Activated B cell treated with CpG ODN at 0.5 μM for 24 hours (primary cell): ENCODE results near the gene SLC30A2. TPM values are rescaled to one million over a fixed set of nuclear protein-coding genes. Genes with fewer than 3 reads are reported as not detected.

Experiments used
- ATAC-seq: fragments of 200-7000 bp; cut with Tn5 transposase; one replicate; pipeline ENCODE4 v1.10.0; 2021; ENCODE audit warnings: low read depth, mild to moderate bottlenecking, moderate library complexity
- CTCF ChIA-PET: fragments of 350-600 bp; sonication (Branson Sonifier 250); formaldehyde crosslinking; loops from one replicate; lab custom pipeline; 2021; ENCODE audit warnings: antibody characterized with exemption; lab: Charles Lee
- POLR2A ChIA-PET: fragments of 350-600 bp; sonication (Branson Sonifier 250); formaldehyde crosslinking; loops from one replicate; lab custom pipeline; 2021; ENCODE audit warnings: antibody characterized with exemption; lab: Charles Lee
- DNase-seq: peaks from one replicate; pipeline ENCODE4 v3.0.0; 2022
- H3K27ac Mint-ChIP-seq: one replicate; pipeline ENCODE4 v1.8.0; 2020; ENCODE audit warnings: mixed read lengths
- H3K27me3 Mint-ChIP-seq: one replicate; pipeline ENCODE4 v1.8.0; 2021; ENCODE audit warnings: mixed read lengths
- H3K36me3 Mint-ChIP-seq: one replicate; pipeline ENCODE4 v1.8.0; 2021; ENCODE audit warnings: low read depth, mixed read lengths
- H3K4me1 Mint-ChIP-seq: one replicate; pipeline ENCODE4 v1.8.0; 2021; ENCODE audit warnings: mixed read lengths
- H3K4me3 Mint-ChIP-seq: one replicate; pipeline ENCODE4 v1.8.0; 2020; ENCODE audit warnings: mild to moderate bottlenecking, mixed read lengths
- H3K9me3 Mint-ChIP-seq: one replicate; pipeline ENCODE4 v1.8.0; 2020; ENCODE audit warnings: mixed read lengths
- intact Hi-C: fragments of 100-400 bp; cut with micrococcal nuclease; formaldehyde crosslinking; loops from one replicate; pipeline ENCODE4 v1.15.1; 2024
- total RNA-seq: library from RNA; stranded (reverse); gene quantifications from 2 replicates; pipeline ENCODE4 v1.2.3, GENCODE V29; 2022
- TF ChIP-seq, protein P1 (sequence below): fragments of 200-600 bp; IDR thresholded peaks from one replicate; pipeline ENCODE4 v1.8.0; 2022; ENCODE audit warnings: antibody characterized with exemption, mild to moderate bottlenecking

The SLC30A2 gene
- total RNA-seq, 1 donor from 2014 or later, result not detected

DNA sequence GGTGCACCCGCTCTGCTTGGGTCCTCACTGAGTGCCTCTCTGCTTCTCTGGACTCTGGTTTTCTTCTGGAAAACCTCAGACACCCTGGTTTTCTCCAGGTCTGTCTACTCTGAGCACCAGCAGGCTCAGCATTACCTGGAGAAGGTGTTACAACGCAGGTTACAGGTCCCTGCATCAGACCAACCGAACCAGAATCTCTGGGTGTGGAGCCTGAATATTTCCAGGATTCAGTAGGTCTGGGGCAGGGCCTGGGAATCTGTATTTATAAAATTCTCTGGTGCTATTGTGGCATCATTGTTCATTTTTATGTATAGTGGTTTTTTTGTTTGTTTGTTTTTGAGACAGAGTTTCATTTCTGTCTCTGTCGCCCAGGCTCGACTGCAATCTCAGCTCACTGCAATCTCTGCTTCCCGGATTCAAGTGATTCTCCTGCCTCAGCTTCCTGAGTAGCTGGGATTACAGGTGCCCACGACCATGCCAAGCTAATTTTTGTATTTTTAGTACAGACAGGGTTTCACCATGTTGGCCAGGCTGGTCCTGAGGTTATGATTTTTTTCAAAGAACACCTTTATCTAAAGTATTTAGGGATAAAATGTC lies 1.5 kb upstream of the SLC30A2 start:
- H3K27ac Mint-ChIP-seq, result no peak overlapping the region
- ChIA-PET CTCF (no interaction called here), POLR2A (interaction anchor here (0.5 to 0.6 kb wide), 2 partner anchors 38 to 102 kb away, joined by 5 read pairs; no protein-coding TSS in a partner anchor)
- H3K4me3 Mint-ChIP-seq, result no peak overlapping the region
- intact Hi-C loops, result no loop called here
- H3K9me3 Mint-ChIP-seq, result no peaks in the 10 kb centered on the region
- DNase-seq (no peak), ATAC-seq (no peak)
- TF ChIP-seq, protein P1, sequence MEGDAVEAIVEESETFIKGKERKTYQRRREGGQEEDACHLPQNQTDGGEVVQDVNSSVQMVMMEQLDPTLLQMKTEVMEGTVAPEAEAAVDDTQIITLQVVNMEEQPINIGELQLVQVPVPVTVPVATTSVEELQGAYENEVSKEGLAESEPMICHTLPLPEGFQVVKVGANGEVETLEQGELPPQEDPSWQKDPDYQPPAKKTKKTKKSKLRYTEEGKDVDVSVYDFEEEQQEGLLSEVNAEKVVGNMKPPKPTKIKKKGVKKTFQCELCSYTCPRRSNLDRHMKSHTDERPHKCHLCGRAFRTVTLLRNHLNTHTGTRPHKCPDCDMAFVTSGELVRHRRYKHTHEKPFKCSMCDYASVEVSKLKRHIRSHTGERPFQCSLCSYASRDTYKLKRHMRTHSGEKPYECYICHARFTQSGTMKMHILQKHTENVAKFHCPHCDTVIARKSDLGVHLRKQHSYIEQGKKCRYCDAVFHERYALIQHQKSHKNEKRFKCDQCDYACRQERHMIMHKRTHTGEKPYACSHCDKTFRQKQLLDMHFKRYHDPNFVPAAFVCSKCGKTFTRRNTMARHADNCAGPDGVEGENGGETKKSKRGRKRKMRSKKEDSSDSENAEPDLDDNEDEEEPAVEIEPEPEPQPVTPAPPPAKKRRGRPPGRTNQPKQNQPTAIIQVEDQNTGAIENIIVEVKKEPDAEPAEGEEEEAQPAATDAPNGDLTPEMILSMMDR, result no peak
- H3K36me3 Mint-ChIP-seq, result no peaks in the 10 kb centered on the region
- H3K27me3 Mint-ChIP-seq, result peaks cover 69% of the 10 kb centered on the region
- H3K4me1 Mint-ChIP-seq, result no peaks in the 10 kb centered on the region

DNA sequence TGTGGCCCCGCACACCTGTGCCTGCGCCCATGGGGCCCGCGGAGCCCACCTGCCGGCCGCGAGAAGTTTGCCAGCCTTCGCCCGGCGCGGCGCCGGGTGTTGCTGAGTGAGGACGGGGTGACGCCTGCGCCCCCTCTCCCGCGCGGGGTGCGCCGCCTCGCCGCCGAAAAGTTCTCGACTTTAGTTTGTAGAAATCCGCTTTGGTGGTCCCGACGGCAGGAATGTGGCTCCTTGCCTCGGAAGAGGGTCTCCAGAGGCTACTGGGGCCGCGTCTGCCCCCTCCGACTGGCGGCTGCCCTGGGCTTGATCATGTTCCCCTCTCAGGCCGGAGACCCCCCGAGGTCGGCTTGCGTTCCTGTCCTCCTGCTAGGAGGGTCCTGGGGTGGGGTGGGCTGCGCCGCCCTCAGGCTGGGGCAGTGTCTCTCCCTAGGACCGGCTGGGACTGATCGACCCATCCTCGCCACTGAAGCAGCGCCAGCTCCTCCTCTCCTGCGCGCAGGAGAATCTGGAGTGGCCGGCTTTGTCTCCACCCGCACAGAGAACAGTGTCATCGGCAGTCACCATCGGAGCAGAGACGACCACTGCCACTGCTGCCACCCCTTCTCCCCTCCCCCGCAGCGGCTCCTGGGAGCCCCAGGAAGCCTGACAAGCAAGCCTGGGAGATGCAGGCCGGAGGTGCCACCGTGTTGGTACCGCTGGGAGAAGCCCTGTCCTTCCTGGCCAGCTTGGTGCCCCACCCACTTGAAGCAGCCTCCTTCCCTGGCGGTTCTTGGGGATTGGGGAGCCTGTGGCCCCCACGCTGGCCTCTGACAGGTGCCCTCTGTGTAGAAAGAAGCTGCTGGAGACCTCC lies 553 bp upstream of the SLC30A2 start:
- Mint-ChIP-seq H3K4me3 (no peak overlapping the region), H3K27ac (no peak overlapping the region), H3K27me3 (peaks cover 66% of the 10 kb centered on the region), H3K4me1 (no peaks in the 10 kb centered on the region), H3K36me3 (no peaks in the 10 kb centered on the region), H3K9me3 (no peaks in the 10 kb centered on the region)
- intact Hi-C loops, result no loop called here
- DNase-seq, result no peak
- ChIA-PET CTCF (no interaction called here), POLR2A (no interaction called here)
- TF ChIP-seq, protein P1, result no peak
- ATAC-seq, result no peak

DNA sequence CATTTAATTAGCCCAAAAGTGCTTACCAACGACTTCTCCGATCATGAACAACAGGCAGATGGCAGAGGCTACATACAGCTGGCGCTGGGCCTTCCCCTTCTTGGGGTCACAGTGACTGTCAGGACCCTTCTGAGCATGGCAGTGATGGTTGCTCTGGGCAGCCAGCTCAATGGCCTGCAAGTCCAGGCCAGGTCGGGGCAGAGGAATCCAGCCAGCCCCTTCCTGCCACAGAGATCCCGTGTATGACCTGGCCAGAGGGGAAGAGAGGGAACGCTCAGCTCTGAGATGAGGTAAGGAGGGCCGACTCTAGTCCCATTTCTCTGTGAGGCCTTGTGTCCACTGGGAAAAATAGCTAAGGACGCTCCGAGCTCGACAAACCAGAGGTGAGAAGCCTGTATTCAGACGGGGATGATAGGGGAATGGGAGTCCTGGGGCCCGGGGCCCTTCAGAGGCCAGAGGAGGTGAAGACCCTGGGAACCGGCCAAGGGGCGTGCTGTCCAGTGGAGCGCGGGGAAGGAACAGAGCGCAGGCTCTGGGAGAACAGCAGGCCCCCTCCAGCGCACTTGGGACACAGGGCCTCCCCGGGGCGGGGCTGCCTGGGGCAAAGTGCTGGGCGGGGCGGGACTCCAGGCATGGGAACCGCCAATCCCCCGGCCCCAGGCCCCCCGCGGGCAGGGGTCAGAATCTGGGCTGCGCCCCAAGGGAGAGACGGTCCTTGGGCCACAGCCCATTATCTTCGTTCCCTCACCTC lies 772 bp downstream of the SLC30A2 start:
- POLR2A ChIA-PET, result no interaction called here
- DNase-seq, result no peak
- intact Hi-C loops, result no loop called here
- Mint-ChIP-seq H3K27me3 (peaks cover 58% of the 10 kb centered on the region), H3K9me3 (no peaks in the 10 kb centered on the region), H3K36me3 (no peaks in the 10 kb centered on the region), H3K27ac (no peak overlapping the region), H3K4me1 (no peaks in the 10 kb centered on the region), H3K4me3 (no peak overlapping the region)
- ATAC-seq, result no peak
- TF ChIP-seq, protein P1, result no peak
- CTCF ChIA-PET, result no interaction called here

DNA sequence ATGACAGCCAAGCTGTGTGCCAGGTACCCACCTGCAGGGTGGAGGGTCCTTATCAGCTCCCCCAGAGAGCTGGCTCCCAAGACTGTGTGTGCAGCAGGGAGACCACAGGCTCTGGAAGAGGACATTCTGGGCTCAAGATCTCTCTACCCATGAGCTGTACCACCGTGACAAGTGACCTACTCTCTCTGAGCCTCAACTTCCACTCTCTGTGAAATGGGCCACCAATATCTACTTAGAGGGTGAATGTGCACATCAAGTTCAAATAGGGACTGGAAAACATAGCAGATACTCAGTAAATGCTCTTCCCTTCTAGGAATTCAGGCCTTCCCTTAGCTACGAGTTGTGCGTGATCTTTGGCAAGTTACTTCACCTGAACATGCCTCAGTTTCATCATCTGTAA lies 1.5 kb downstream of the SLC30A2 start:
- no peak overlapping the region for H3K4me3 Mint-ChIP-seq
- no peaks in the 10 kb centered on the region for H3K4me1 Mint-ChIP-seq
- POLR2A ChIA-PET, result interaction anchor here (0.5 kb wide), 1 partner anchor 62 kb away, joined by 5 read pairs; no protein-coding TSS in a partner anchor
- ATAC-seq, result no peak
- intact Hi-C loops, result no loop called here
- no peak overlapping the region for H3K27ac Mint-ChIP-seq
- H3K9me3 Mint-ChIP-seq, result no peaks in the 10 kb centered on the region
- CTCF ChIA-PET, result no interaction called here
- TF ChIP-seq, protein P1, result no peak
- no peak for DNase-seq
- H3K27me3 Mint-ChIP-seq, result peaks cover 54% of the 10 kb centered on the region
- no peaks in the 10 kb centered on the region for H3K36me3 Mint-ChIP-seq

DNA sequence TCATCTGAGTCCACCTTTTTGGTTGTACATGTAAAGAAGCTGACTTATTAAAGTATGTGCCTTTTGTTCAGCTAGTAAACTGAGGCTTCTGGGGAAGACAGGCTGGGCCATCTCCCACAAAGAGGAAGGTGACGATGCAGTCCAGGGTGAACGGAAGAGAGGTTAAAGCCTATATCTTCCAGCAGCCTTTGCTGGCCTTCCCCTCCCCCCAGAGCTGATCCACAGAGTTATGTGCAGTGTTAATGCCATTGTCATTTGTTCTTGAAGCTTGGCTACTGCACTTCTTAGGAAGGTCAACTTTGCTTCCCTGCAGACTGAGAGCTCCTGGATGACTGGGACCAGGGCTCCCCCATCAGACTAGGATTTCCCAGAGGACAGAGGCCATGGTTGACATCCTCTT lies 2.2 kb downstream of the SLC30A2 start:
- intact Hi-C loops, result no loop called here
- H3K27ac Mint-ChIP-seq, result no peak overlapping the region
- H3K4me3 Mint-ChIP-seq, result no peak overlapping the region
- TF ChIP-seq, protein P1, result no peak
- no peaks in the 10 kb centered on the region for H3K4me1 Mint-ChIP-seq
- H3K27me3 Mint-ChIP-seq, result peaks cover 47% of the 10 kb centered on the region
- DNase-seq, result no peak
- ATAC-seq, result no peak
- H3K9me3 Mint-ChIP-seq, result no peaks in the 10 kb centered on the region
- POLR2A ChIA-PET, result interaction anchor here (0.5 kb wide), 1 partner anchor 63 kb away, joined by 5 read pairs; no protein-coding TSS in a partner anchor
- CTCF ChIA-PET, result interaction anchor here (0.5 kb wide), 1 partner anchor 839 kb away, joined by 3 read pairs; no protein-coding TSS in a partner anchor
- no peaks in the 10 kb centered on the region for H3K36me3 Mint-ChIP-seq
